ENCODE data around the gene CSNK1D.
A peak's percentile ranks its signal among the peaks of the same experiment; 100 is the strongest.

CSNK1D gene

DNA sequence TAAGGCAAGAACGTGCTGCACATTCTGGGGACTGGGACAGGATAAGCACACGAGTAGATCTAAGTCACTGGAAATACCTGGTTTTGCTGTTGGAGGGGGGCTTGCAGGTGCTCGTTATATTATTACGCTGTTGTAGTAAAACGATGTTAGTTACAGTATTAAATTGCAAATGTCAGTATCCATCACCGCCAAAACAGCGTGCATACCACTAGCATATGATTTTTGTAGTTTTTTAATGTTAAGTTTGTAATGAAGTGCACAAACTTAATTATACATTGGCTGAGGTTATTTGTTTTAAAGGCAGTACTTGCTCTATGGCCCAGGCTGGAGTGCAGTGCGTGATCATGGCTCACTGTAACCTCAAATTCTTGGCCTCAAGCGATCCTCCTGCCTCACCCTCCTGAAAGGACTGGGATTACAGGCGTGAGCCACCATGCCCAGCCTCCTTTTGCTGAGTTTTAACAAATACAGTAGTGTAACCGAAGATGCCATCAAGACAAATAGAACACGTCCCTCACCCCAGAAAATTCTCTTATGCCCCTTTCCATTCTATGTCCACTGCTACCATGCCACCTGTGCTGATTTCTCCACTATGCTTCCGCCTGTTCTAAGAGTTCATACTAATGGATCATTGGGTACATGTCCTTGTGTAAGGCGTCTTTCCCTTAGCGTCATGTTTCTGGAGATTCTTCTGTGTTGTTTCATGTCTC, 20.7 kb upstream of the CSNK1D start:
- DNase-seq: no peak

DNA sequence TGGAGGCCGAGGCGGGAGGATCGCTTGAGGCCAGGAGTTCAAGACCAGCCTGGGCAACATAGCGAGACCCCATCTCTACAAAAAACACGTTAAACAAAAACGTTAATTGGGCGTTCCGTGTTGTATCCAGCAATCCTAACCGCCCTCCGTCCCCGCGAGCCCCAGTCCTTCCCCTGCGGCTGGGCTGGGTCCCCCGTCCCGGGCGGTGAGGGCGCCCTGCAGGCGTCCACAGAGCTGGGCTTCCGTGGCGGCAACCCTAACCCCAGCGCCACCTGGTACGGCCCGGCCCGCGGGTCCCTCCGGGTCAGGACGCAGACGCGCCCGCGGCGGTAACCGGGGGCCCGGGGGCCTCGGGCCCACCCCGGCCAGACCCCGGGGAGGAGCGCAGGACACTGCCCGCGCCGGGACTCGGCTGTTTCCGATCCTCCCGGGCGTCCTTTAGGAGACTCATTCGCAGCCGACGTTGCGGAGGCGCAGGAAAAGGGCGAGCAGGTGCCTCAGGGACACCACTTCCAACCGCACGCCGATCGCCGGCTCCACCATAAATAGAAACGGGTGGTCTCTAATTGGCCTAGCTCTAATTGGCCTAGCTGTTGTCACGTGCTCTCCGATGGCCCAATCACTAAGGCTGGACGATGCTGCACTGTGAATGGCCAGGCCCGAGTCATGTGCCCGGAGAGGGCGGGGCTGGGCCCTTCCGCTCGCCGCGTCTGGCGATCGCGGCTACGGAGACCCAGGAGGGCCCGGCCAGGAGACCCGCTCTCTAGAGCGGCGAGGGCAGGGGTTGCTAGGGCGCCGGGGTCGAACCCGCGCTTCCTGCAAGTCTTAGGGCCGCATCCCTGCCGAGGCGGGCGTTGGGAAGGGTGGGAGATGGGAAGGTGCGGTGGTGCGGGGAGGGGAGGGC, 19.0 kb upstream of the CSNK1D start:
- DNase-seq: peak; percentile 95

DNA sequence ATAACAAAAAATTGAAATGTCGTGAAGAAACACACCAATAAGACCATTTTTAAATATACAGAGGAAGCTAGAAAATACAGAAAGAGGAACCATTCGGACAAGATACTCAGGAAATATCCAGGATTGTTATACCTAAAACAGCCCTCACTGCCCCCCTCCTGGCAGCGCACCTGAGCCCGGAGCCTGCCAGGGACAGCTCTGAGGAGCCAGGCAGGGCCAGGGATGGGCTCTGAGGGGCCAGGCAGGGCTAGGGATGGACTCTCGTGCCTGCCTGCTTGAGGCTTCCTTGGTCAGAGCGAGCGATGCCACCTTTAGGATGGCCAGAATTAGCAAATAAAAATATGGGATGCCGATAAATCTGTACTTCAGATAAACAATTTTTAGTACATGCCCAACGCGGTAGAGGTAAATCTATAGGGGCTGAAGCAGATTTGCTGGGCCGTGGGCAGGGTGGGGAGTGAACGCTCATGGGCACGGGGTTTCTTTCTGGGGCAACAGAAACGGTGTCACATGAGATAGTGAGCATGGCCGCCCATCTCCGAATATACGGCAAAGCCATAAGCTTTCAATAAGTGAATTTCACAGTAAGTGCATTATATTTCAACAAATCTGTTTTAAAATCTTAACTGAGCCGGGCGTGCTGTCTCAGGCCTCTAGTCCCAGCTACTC, 18.2 kb upstream of the CSNK1D start:
- DNase-seq: no peak

DNA sequence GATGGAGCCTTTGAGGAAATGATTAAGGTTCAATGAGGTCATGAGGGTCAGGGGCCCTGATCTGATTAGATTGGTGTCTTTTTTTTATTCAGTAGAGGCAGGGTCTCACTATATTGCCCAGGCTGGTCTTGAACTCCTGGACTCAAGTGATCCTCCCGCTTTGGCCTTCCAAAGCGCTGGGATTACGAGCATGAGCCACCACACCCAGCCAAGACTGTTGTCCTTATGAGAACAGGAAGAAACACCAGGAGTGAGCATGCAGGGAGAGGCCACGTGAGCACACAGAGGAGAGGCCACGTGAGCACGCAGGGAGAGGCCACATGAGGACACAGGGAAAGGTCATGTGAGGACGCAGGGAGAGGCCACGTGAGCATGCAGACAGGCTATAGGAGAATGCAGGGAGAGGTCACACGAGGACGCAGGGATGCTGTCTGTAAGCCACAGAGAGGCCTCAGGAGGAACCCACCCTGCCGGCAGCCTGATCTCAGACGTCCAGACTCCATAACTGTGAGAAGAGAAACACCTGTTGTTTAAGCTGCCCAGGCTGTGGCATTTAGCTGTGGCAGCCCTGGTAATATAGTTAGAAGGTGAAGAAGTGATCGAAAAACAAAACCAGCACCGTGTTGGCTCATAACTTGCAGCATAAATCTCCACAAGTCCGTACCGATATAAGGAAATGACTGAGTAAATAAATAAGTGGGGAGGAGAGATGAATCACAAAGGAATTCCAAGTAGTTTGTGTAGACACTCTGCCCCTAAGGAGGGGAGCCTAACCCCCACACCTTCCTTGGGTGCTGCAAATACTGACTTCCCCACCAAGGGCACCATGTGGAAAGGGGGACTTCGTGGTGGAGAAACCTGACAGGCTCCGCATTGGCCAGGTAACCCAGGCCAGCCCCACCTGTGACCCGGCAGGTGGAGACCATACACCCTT, 14.6 kb upstream of the CSNK1D start:
- DNase-seq: no peak

DNA sequence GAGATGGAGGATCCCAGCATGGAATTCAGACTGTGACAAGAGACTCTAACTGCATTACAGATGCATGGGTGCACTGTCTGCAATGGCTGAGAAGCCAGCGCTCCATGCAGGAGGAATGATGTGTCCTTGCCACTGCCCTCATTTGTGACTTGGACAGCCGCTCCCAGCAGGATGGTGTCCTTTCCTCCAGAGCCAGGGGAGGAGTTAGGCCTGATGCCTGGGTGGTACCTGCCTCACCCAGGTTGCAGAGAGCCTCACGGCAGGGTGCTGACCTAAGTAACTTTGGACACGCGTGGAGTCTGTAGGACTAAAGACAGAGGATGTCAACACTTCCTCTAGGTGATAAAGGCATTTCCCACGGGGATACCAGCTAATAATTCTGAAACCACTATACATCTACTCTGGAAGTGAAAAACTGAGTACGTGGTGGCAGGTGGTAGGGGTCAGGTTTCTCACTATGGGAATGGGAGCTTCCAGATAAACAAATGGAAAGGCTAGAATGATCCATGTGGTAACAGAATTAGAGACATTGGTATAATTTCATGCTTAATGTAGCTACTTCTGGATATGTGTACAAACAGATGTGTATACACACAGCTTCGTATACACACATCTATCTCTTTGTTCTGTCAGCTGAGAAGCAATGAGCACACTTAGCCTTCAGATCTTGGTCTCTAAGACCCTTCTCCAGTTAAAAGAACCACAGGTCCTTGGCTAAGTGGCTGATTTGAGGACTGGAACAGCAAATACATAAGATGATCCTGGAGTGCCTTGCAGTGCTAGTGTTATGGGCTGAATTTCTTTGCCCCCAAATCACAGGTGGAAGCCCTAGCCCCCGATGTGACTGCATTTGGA, 13.7 kb upstream of the CSNK1D start:
- DNase-seq: no peak

DNA sequence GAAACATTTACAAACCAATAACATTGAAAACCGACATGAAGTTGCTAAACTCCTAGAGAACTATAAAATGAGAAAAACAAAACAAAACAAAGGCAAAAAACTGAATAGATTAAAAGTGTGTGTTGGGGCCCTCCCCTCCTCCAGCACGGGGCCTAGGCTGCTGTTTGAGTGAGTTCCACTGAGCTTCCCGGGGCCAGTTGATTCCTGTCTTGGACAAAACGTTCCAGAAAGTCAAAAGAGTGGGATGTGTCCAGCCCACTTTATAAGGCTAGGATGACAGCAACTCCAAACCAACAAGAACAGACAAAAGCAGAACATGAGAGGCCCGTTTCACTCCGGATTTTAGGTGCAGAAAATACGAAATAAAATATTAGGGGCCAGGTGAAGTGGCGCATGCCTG, 11.6 kb upstream of the CSNK1D start:
- DNase-seq: no peak

DNA sequence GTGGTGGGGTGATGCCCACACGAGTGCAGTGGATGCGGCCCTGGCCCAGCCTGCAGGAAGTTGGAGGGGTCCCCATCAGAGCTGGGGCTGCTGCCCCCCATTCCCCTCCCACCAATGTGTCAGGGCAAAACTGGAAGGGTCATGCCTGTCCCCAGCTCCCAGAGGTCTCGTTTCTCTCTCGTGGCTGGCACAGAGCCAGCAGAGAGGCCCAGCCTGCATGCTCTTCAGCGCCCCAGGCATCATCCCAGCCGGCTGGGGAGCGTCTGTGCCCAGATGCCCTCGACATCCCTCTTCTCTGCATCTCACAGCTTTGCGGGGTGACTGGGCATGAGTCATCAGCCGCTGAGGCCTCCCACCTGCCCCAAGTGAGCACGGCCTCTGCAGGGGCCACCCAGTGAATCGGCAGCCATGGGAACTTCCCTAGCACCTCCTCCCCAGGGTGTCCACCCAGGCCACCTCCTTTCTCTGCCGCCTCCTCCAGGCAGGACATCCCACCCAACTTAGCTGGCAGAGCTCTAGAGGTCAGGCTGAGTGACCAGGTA, 9.8 kb upstream of the CSNK1D start:
- peak; percentile 39 for DNase-seq

DNA sequence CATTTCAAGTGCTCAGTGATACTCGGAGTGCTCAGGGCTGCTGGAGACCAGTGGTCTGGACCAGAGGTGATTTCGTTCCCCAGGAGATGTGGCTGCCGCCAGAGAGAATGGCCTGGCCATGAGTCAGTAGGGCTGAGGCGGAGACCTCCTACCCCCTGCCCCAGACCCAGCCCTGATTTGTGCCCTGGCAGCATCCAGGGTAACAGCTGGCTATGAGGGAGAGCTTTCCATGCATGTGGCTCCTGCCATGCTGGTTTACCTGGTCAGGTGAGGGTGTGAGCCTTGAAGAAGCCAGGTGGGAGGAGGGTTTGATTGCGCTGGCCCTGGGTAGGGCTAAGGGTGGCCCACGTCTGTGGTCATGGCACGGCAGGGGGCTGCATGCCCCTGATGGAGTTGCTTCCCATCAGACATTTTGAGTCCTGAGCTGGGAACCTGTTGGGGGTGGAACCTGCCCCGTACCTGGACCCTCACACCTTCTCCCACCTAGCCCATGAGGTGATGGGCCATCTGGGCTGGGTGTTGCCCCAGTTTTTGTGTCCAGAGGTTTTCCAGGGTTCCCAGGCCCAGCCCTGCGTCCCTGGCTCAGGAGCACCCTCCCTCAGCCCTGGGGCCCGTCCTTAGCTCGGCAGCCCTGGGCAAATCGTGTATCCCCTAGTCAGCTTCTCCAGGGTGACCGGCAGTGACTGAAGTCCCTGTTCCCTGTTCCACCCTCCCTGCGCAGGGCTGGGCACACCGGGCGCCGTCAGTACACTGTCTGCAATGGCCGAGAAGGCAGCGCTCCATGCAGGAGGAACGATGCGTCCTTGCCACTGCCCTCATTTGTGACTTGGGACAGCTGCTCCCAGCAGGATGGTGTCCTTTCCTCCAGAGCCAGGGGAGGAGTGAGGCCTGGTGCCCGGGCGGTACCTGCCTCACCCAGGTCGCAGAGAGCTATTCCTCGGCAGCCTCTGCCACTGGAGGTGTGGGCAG, 9.0 kb upstream of the CSNK1D start:
- no peak for DNase-seq

DNA sequence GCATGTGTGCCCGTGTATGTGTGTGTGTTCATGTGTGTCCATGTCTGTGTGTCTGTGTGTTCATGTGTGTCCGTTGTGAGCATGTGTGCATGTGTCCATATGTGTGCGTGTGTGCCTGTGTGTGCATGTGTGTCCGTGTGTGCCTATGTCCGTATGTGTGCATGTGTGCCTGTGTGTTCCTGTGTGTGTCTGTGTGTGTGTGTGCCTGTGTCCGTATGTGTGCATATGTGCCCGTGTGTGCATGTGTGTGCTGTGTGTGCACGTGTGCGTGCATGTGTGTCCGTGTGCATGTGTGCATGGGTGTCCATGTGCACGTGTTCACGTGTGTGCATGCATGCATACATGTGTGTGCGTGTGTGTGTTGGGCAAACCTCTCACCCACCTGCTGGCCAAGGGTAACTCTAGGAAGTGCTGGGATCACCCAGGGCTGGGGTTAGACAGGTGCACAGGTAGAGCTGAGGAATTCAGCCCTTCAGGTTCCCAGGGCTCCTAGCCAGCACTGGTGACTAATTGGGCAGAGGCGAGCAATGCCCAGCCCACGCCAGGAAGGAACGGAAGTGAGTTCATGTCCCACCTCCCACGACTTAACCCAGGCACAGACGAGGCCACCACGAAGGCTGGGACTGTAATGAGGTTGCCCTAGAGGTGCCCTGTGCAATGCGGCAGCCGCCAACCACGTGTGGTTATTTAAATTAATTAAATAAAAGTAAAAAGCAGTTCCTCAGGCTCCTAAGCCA, 8.2 kb upstream of the CSNK1D start:
- DNase-seq: no peak

DNA sequence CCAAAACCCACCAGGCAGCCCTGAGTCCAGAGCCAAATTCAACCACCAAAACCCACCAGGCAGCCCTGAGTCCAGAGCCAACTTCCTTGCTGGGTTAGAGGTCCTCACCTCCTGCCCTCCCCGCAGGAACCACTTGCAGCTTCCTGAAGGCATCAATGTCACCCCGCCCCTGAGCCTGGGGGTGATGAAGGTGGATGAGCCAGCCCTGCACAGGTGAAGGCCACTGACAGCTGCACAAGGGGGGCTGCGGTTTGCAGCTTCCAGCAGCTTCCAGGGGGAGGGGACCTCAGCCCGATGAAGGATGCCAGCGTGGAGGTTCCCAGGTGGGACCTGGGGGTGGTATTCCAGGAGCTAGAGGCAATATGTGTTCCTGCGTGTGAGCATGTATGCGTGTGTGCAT, 7.6 kb upstream of the CSNK1D start:
- DNase-seq: no peak

DNA sequence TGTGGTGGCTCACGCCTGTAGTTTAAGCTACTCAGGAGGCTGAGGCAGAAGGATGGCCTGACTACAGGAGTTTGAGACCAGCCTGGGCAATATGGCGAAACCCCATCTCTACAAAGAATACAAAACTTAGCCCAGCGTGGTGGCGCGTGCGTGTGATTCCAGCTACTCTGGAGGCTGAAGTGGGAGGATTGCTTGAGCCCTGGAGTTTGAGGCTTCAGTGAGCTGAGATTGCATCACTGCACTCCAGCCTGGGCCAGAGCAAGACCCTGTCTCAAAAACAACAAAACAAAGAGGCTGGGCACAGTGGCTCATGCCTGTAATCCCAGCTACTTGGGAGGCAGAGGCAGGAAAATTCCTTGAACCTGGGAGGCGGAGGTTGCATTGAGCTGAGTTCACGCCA, 7.0 kb upstream of the CSNK1D start:
- no peak for DNase-seq

DNA sequence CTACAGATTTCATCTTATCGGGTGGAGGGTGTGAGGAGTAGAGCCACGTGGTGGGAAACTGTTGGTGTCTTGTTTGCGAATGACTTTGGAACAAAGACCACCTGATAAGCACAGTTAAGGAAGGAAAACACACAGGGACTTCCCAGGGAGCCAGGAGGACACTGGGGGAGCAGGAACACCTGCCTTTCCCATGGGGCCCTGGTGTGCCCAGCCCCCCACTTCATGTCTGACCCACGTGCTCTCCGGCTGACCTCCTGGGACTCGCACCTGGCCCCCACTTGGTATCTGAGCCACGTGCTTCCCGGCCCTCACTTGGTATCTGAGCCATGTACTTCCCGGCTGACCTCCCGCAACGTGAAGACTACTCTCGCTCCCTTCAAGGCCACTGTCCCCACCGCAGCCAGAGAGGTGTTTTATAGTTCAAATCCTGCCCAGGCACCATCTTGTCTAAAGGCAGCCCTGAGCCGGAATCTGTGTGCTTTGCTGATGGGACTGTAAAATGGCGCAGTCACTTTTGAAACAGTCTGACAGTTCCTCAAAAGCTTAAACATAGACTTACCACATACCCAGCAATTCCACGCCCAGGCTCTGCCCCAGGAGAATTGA, 5.4 kb upstream of the CSNK1D start:
- DNase-seq: no peak

DNA sequence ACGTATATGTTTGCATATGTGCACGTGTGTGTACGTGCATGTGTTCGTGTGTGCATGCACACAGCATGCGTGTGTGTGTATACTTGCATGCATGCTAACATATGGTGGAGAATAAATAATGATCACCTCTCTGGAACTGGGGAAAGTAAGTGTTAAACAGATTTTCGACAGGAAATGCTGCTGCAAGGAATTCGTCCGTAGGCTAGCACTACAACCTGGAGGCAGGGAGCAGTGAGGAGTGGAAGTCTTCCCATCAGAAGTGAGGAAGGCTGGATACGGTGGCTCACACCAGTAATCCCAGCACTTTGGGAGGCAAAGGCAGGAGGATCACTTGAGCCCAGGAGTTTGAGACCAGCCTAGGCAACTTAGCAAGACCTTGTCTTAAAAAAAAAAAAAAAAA, 4.8 kb upstream of the CSNK1D start:
- DNase-seq: no peak

DNA sequence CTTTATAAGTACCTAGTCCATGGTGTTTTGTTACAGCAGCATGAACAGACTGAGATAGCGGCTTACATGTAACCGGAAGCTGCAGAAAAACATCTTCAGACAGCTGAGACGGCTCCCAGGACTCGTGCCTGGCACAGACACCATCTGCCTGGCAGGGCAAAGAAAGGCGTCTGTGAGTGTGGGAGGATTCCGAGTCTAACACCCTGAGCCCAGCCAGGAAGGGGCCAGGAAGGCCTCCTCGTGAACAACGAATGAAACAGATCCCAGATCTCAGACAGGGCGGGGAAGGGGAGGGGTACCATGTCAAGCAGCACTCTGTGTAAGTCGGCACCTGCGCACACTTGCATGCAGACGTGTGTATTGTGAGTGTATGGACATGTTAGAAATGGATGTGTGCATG, 4.4 kb upstream of the CSNK1D start:
- no peak for DNase-seq

DNA sequence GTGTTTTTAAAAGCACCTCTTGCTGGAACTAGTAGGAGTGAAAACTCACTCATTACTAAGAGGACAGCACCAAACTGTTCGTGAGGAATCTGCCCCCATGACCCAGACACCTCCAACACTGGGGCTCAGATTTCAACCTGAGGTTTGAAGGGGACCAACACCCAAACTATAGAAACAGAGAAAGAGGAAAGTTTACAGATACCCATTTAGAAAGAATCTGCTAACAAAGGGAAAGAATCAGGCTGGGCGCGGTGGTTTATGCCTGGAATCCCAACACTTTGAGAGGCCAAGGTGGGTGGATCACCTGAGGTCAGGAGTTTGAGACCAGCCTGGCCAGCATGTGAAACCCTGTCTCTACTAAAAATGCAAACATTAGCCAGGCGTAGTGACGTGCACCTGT, 3.4 kb upstream of the CSNK1D start:
- no peak for DNase-seq

DNA sequence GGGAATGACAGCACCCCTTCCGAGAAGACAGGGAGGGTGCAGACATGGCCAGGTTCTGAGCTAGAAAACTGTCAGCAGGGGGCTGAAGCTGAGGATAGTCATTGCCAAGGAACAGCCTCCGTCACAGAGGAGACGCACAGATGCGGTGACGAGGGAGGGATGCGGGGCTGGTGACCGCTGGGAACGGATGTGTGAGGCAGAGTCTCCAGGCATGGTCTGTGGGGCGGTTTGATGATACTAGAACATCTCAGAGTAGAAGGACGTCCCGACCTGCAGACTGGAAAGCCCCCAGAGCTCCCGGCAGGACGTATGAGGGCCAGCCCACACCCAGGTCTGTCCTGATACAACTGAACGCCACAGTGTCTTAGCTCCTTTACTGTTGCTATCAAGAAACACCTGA, 1.8 kb upstream of the CSNK1D start:
- no peak for DNase-seq

DNA sequence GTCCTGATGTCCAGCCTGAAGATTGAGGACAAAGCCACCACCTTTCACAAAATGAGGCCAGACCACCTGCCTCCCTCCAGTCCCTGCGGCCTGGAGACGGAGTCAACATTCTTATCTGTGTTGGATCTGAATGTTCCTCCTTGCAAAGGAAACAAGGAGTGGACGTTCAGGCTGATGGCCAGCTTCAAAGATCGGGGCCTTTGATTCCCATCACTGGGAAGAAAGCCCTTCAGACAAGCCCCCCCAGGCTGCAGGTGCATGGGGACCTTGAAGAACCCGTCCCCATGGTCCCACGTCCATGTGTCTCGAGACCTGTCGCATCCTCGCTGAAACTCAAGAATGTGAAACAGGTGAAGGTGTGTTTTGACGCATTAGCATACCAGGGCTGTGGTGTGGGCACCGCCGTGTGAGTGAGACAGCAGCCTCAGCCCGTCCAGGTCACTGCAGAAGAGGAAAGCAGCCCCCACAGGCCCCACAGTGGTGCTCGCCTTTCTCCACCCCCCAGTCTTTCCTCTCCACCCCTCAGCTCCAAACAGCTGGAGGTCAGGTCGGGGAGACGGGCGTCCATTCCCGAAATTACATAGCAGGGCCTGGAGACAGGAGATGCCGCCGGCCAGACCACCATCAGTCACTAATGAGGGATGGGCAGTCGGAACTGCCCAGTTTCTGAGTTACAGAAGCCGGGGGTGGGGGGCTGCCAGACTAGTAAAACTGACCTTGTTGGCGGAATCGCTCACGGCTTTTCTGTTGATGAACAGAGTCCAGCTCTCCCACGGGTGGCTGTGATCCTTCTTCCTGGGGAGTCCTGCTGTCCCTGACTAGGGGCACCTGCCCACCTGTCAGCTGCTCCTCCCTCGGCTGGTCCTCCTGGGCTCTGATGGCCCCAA, 877 bp upstream of the CSNK1D start:
- no peak for DNase-seq
